A549 (cell line): Measurements from ENCODE around the gene MVK.

Source experiments
- CTCF ChIP-seq: fragments of >200 bp; sonication (Bioruptor Twin); formaldehyde crosslinking; IDR thresholded peaks from 3 replicates; pipeline ENCODE4 v1.5.1; 2016
- NR3C1 ChIP-seq: fragments of >200 bp; sonication (Bioruptor Twin); formaldehyde crosslinking; IDR thresholded peaks from 3 replicates; pipeline ENCODE4 v1.6.1; 2017
- POLR2A ChIP-seq: IDR thresholded peaks from 2 replicates; pipeline ENCODE4 v1.6.1; 2012; ENCODE audit warnings: mild to moderate bottlenecking, low read length
- RCOR1 ChIP-seq: fragments of 150-350 bp; IDR thresholded peaks from 2 replicates; pipeline ENCODE4 v1.6.1; 2014; ENCODE audit warnings: antibody characterized with exemption, low read length, low read depth
- REST ChIP-seq: fragments of 200-600 bp; sonication (generic); IDR thresholded peaks from 2 replicates; pipeline ENCODE4 v1.6.1; 2016; ENCODE audit warnings: antibody characterized with exemption, mild to moderate bottlenecking, moderate library complexity

- TF ChIP-seq CTCF (no peak), POLR2A (no peak), RCOR1 (no peak), NR3C1 (no peak), REST (no peak)
Measured at GRCh38 chr12:109553483-109553882, 20.1 kb upstream of the MVK start.
